Measurements from ENCODE around the gene PDE11A. TPM values are rescaled to one million over a fixed set of nuclear protein-coding genes. Genes with fewer than 3 reads are reported as not detected.

PDE11A gene
- total RNA-seq, 1 experiment from 2014 or later, result 0.61 TPM

DNA sequence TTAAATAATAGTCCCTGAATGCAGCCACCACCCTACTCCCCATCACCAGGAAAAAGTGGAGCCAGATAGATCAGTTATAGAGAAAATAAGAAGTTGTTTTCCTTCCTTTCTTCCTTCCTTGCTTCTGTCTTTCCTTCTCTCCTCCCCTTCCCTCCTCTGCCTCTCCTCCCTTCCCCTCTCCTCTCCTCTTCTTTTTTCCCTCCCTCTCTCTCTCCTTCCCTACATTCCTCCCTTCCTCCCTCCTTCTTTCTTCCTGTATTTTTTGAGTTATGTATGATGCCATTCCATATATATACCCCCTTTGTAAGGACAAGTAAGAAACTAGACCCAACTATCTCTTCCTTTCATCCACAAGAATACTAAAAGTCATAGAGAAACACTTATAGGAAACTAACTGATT is 414.3 kb downstream of the PDE11A start:
- Histone ChIP-seq H3K27me3 (ENCODE audit: insufficient read depth, low read length) (no peaks in the 10 kb centered on the region), H3K27ac (ENCODE audit: low read depth, low read length) (no peak overlapping the region), H3K9me3 (ENCODE audit: control insufficient read depth in 1 of 2, insufficient read depth in 1 of 2, low read depth in 1 of 2, low read length in 2 of 2) (no peaks in the 10 kb centered on the region), H2AFZ (ENCODE audit: low read depth, low read length, poor library complexity, severe bottlenecking) (no peak overlapping the region), H4K20me1 (ENCODE audit: insufficient read depth) (no peaks in the 10 kb centered on the region), H3K4me1 (ENCODE audit: control insufficient read depth in 1 of 2, insufficient read depth in 2 of 2, low read length in 2 of 2) (no peaks in the 10 kb centered on the region), H3K4me3 (replicated peaks in 1 of 2; ENCODE audit: low read depth in 1 of 2, low read length in 2 of 2) (no peak overlapping the region), H3K9me2 (ENCODE audit: insufficient read depth) (no peaks in the 10 kb centered on the region), H3K36me3 (ENCODE audit: control insufficient read depth in 1 of 2, insufficient read depth in 2 of 2, low read length in 2 of 2) (no peaks in the 10 kb centered on the region), H3K4me2 (ENCODE audit: low read length) (no peak overlapping the region), H3K9ac (ENCODE audit: low read length) (no peak overlapping the region), H3K79me2 (ENCODE audit: insufficient read depth, low read length) (no peaks in the 10 kb centered on the region)
- POLR2A ChIA-PET, result no interaction called here
- TF ChIP-seq SP1 (IDR thresholded peaks at IDR 0.05; ENCODE audit: low read depth) (no peak), EZH2 (IDR thresholded peaks at IDR 0.05) (no peak), SIN3A (IDR thresholded peaks at IDR 0.05; ENCODE audit: low read depth) (no peak), TCF7L2 (IDR thresholded peaks at IDR 0.05; ENCODE audit: borderline replicate concordance, extremely low read depth, insufficient read depth, insufficient read length) (no peak), CBX3 (IDR thresholded peaks at IDR 0.05; ENCODE audit: low read depth) (no peak), YY1 (IDR thresholded peaks at IDR 0.05; ENCODE audit: extremely low read depth, insufficient replicate concordance, low read depth, low read length) (no peak), JUND (IDR thresholded peaks at IDR 0.05) (no peak), SRF (IDR thresholded peaks at IDR 0.05; ENCODE audit: low read depth) (no peak), ZFX (IDR thresholded peaks at IDR 0.05) (no peak), EGR1 (IDR thresholded peaks at IDR 0.05; ENCODE audit: low read depth) (no peak), RAD21 (IDR thresholded peaks at IDR 0.05; ENCODE audit: low read depth) (no peak), CEBPB (IDR thresholded peaks at IDR 0.05; ENCODE audit: low read depth) (no peak), FOSL1 (IDR thresholded peaks at IDR 0.05; ENCODE audit: low read depth) (no peak), ZNF274 (IDR thresholded peaks at IDR 0.05; ENCODE audit: low read depth, low read length) (no peak), POLR2A (IDR thresholded peaks at IDR 0.05; ENCODE audit: borderline replicate concordance, extremely low read depth, insufficient read depth, insufficient read length) (no peak)
- TF ChIP-seq, protein P1, sequence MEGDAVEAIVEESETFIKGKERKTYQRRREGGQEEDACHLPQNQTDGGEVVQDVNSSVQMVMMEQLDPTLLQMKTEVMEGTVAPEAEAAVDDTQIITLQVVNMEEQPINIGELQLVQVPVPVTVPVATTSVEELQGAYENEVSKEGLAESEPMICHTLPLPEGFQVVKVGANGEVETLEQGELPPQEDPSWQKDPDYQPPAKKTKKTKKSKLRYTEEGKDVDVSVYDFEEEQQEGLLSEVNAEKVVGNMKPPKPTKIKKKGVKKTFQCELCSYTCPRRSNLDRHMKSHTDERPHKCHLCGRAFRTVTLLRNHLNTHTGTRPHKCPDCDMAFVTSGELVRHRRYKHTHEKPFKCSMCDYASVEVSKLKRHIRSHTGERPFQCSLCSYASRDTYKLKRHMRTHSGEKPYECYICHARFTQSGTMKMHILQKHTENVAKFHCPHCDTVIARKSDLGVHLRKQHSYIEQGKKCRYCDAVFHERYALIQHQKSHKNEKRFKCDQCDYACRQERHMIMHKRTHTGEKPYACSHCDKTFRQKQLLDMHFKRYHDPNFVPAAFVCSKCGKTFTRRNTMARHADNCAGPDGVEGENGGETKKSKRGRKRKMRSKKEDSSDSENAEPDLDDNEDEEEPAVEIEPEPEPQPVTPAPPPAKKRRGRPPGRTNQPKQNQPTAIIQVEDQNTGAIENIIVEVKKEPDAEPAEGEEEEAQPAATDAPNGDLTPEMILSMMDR (IDR thresholded peaks at IDR 0.05 in 2 of 3, conservative IDR thresholded peaks at IDR 0.05 in 1 of 3; ENCODE audit: borderline replicate concordance in 1 of 3, insufficient read depth in 1 of 3, low read depth in 2 of 3, low read length in 2 of 3), result no peak
- TF ChIP-seq, protein P2, sequence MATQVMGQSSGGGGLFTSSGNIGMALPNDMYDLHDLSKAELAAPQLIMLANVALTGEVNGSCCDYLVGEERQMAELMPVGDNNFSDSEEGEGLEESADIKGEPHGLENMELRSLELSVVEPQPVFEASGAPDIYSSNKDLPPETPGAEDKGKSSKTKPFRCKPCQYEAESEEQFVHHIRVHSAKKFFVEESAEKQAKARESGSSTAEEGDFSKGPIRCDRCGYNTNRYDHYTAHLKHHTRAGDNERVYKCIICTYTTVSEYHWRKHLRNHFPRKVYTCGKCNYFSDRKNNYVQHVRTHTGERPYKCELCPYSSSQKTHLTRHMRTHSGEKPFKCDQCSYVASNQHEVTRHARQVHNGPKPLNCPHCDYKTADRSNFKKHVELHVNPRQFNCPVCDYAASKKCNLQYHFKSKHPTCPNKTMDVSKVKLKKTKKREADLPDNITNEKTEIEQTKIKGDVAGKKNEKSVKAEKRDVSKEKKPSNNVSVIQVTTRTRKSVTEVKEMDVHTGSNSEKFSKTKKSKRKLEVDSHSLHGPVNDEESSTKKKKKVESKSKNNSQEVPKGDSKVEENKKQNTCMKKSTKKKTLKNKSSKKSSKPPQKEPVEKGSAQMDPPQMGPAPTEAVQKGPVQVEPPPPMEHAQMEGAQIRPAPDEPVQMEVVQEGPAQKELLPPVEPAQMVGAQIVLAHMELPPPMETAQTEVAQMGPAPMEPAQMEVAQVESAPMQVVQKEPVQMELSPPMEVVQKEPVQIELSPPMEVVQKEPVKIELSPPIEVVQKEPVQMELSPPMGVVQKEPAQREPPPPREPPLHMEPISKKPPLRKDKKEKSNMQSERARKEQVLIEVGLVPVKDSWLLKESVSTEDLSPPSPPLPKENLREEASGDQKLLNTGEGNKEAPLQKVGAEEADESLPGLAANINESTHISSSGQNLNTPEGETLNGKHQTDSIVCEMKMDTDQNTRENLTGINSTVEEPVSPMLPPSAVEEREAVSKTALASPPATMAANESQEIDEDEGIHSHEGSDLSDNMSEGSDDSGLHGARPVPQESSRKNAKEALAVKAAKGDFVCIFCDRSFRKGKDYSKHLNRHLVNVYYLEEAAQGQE (IDR thresholded peaks at IDR 0.05; ENCODE audit: low read depth), result no peak
- TF ChIP-seq, protein P3, sequence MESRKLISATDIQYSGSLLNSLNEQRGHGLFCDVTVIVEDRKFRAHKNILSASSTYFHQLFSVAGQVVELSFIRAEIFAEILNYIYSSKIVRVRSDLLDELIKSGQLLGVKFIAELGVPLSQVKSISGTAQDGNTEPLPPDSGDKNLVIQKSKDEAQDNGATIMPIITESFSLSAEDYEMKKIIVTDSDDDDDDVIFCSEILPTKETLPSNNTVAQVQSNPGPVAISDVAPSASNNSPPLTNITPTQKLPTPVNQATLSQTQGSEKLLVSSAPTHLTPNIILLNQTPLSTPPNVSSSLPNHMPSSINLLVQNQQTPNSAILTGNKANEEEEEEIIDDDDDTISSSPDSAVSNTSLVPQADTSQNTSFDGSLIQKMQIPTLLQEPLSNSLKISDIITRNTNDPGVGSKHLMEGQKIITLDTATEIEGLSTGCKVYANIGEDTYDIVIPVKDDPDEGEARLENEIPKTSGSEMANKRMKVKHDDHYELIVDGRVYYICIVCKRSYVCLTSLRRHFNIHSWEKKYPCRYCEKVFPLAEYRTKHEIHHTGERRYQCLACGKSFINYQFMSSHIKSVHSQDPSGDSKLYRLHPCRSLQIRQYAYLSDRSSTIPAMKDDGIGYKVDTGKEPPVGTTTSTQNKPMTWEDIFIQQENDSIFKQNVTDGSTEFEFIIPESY (IDR thresholded peaks at IDR 0.05; ENCODE audit: extremely low read depth, insufficient replicate concordance, low read length), result no peak
- TF ChIP-seq, protein P4, sequence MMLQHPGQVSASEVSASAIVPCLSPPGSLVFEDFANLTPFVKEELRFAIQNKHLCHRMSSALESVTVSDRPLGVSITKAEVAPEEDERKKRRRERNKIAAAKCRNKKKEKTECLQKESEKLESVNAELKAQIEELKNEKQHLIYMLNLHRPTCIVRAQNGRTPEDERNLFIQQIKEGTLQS (IDR thresholded peaks at IDR 0.05), result no peak
- TF ChIP-seq, protein P5, sequence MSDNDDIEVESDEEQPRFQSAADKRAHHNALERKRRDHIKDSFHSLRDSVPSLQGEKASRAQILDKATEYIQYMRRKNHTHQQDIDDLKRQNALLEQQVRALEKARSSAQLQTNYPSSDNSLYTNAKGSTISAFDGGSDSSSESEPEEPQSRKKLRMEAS (IDR thresholded peaks at IDR 0.05), result no peak
- RAD21 ChIA-PET (ENCODE audit: low non-redundant PET in 1 of 2, low total read pairs in 2 of 2, uncharacterized antibody in 2 of 2, unreplicated experiment in 2 of 2), result no interaction called here
- DNase-seq (ENCODE audit: low read depth, low spot score) (no peak), ATAC-seq (no peak)
- CTCF ChIA-PET, result no interaction called here
- no TSS peak for BruUV-seq (replicated peaks)
- intact Hi-C loops (cut with micrococcal nuclease), result no loop called here
